H1 (cell line): ENCODE data around the gene SMPDL3B. TPM values are rescaled to one million over a fixed set of nuclear protein-coding genes. Genes with fewer than 3 reads are reported as not detected.

Experiments used
- CTCF ChIA-PET: fragments of 300-600 bp; sonication (Branson Sonifier 250); formaldehyde crosslinking; loops from one replicate; lab custom pipeline; 2021; ENCODE audit not compliant: partially characterized antibody; lab: Charles Lee
- POLR2A ChIA-PET: fragments of 300-600 bp; sonication (Branson Sonifier 250); formaldehyde crosslinking; loops from one replicate; lab custom pipeline; 2021; ENCODE audit warnings: inconsistent platforms; ENCODE audit not compliant: partially characterized antibody; lab: Charles Lee
- DNase-seq, 2 experiments: peaks; one replicate each; pipeline versions ENCODE4 v3.0.0 to v3.0.0-alpha.2; 2010 to 2022; ENCODE audit warnings: low spot score in 2 of 2, low read depth in 1 of 2, mixed read lengths in 1 of 2
- FAIRE-seq: peaks from 2 replicates; lab custom pipeline; 2011; peaks lifted over from hg19 to GRCh38; lab: Jason Lieb, UNC
- H2AFZ ChIP-seq: 2 replicates; pipeline ENCODE4 v1.8.1; 2012; ENCODE audit warnings: low read length, inconsistent platforms
- H2AK5ac ChIP-seq: 2 replicates; pipeline ENCODE4 v1.6.1; 2013; ENCODE audit warnings: low read depth, low read length
- H2BK120ac ChIP-seq: replicated peaks from 2 replicates; pipeline ENCODE3; 2013; ENCODE audit warnings: low read depth, low read length, inconsistent platforms
- H2BK12ac ChIP-seq: 2 replicates; pipeline ENCODE4 v1.6.1; 2013; ENCODE audit warnings: low read depth, low read length
- H2BK15ac ChIP-seq: 2 replicates; pipeline ENCODE4 v1.6.1; 2013; ENCODE audit warnings: low read length
- H2BK20ac ChIP-seq: 2 replicates; pipeline ENCODE4 v1.6.1; 2013; ENCODE audit warnings: low read length
- H2BK5ac ChIP-seq: 2 replicates; pipeline ENCODE4 v1.6.1; 2013; ENCODE audit warnings: low read depth, low read length
- H3K14ac ChIP-seq: 2 replicates; pipeline ENCODE4 v1.6.1; 2013; ENCODE audit warnings: inconsistent platforms; ENCODE audit not compliant: insufficient read length
- H3K18ac ChIP-seq: 2 replicates; pipeline ENCODE4 v1.6.1; 2013; ENCODE audit warnings: low read length; ENCODE audit errors: extremely low read depth
- H3K23ac ChIP-seq: 2 replicates; pipeline ENCODE4 v1.6.1; 2013; ENCODE audit warnings: inconsistent platforms; ENCODE audit not compliant: insufficient read length
- H3K23me2 ChIP-seq: 2 replicates; pipeline ENCODE4 v1.6.1; 2013; ENCODE audit warnings: low read depth, low read length
- H3K27ac ChIP-seq: 2 replicates; pipeline ENCODE4 v1.6.1; 2011; ENCODE audit warnings: low read depth, low read length, inconsistent platforms
- H3K27me3 ChIP-seq, 4 experiments: replicated peaks in 1 of 4; 1 replicate in 1 of 4; 2 replicates in 3 of 4; pipeline versions ENCODE4 v1.6.1 to v1.8.1; 2011 to 2013; ENCODE audit warnings: low read length in 3 of 4, mild to moderate bottlenecking in 3 of 4, inconsistent platforms in 2 of 4, mixed read lengths in 2 of 4, moderate library complexity in 1 of 4; ENCODE audit not compliant: control insufficient read depth in 3 of 4, insufficient read depth in 3 of 4; ENCODE audit errors: extremely low read depth in 1 of 4
- H3K36me3 ChIP-seq, 4 experiments: 2 replicates each; pipeline versions ENCODE4 v1.6.1 to v1.8.1; 2011 to 2013; ENCODE audit warnings: mild to moderate bottlenecking in 4 of 4, low read length in 3 of 4, moderate library complexity in 2 of 4, control low read depth in 1 of 4, inconsistent platforms in 1 of 4; ENCODE audit not compliant: insufficient read depth in 4 of 4, control insufficient read depth in 2 of 4
- H3K4ac ChIP-seq: replicated peaks from 2 replicates; pipeline ENCODE3; 2013; ENCODE audit warnings: low read length, low read depth, mixed read lengths, inconsistent platforms; ENCODE audit not compliant: insufficient read length
- H3K4me1 ChIP-seq, 4 experiments: replicated peaks in 1 of 4; 1 replicate in 1 of 4; 2 replicates in 3 of 4; pipeline versions ENCODE4 v1.6.1 to v1.8.1; 2011 to 2013; ENCODE audit warnings: low read length in 3 of 4, inconsistent platforms in 2 of 4, mixed read lengths in 1 of 4; ENCODE audit not compliant: insufficient read depth in 4 of 4, control insufficient read depth in 3 of 4
- H3K4me2 ChIP-seq, 2 experiments: 2 replicates each; pipeline versions ENCODE4 v1.6.1 to v1.8.1; 2011 to 2013; ENCODE audit warnings: low read depth in 2 of 2, low read length in 2 of 2, control low read depth in 1 of 2, inconsistent platforms in 1 of 2, mild to moderate bottlenecking in 1 of 2; ENCODE audit not compliant: insufficient read depth in 1 of 2
- H3K4me3 ChIP-seq, 4 experiments: fragments of 200-600, 300-600 bp in 1 of 4; sonication (generic), shearing (Covaris generic), sonication (Bioruptor Twin) in 1 of 4; 2 replicates each; pipeline versions ENCODE4 v1.5.1 to v1.8.1; 2011 to 2016; ENCODE audit warnings: low read length in 4 of 4, low read depth in 3 of 4, control low read depth in 2 of 4, inconsistent platforms in 2 of 4, mild to moderate bottlenecking in 2 of 4, mixed read lengths in 1 of 4, moderate library complexity in 1 of 4; ENCODE audit not compliant: insufficient read depth in 2 of 4; ENCODE audit errors: extremely low read depth in 1 of 4
- H3K56ac ChIP-seq: replicated peaks from 2 replicates; pipeline ENCODE3; 2013; ENCODE audit warnings: low read depth, mild to moderate bottlenecking, mixed read lengths, low read length, inconsistent platforms; ENCODE audit not compliant: insufficient read length
- H3K79me1 ChIP-seq: 2 replicates; pipeline ENCODE4 v1.6.1; 2013; ENCODE audit warnings: low read depth, low read length, control low read depth
- H3K79me2 ChIP-seq, 2 experiments: 2 replicates each; pipeline versions ENCODE4 v1.6.1 to v1.8.1; 2012 to 2013; ENCODE audit warnings: low read length in 2 of 2, mild to moderate bottlenecking in 2 of 2, inconsistent platforms in 1 of 2; ENCODE audit not compliant: insufficient read depth in 2 of 2, control insufficient read depth in 1 of 2
- H3K9ac ChIP-seq, 4 experiments: replicated peaks in 1 of 4; 1 replicate in 1 of 4; 2 replicates in 3 of 4; pipeline versions ENCODE4 v1.6.1 to v1.8.1; 2011 to 2013; ENCODE audit warnings: low read depth in 3 of 4, low read length in 3 of 4, control low read depth in 2 of 4, mild to moderate bottlenecking in 2 of 4, moderate library complexity in 2 of 4, inconsistent platforms in 1 of 4; ENCODE audit errors: extremely low read depth in 1 of 4
- H3K9me3 ChIP-seq, 2 experiments: 2 replicates each; pipeline versions ENCODE4 v1.6.1 to v1.8.1; 2012 to 2013; ENCODE audit warnings: mild to moderate bottlenecking in 2 of 2, moderate library complexity in 2 of 2, control low read depth in 1 of 2, inconsistent platforms in 1 of 2, low read depth in 1 of 2, low read length in 1 of 2, mixed read lengths in 1 of 2; ENCODE audit not compliant: insufficient read depth in 2 of 2
- H4K20me1 ChIP-seq, 2 experiments: replicated peaks in 1 of 2; 2 replicates each; pipeline versions ENCODE3 to v1.8.1; 2011 to 2013; ENCODE audit warnings: inconsistent platforms in 2 of 2, low read length in 2 of 2, mild to moderate bottlenecking in 1 of 2; ENCODE audit not compliant: insufficient read depth in 2 of 2, control insufficient read depth in 1 of 2
- H4K5ac ChIP-seq: 2 replicates; pipeline ENCODE4 v1.6.1; 2013; ENCODE audit warnings: low read length, low read depth, mixed read lengths, inconsistent platforms; ENCODE audit not compliant: insufficient read length
- H4K8ac ChIP-seq: 2 replicates; pipeline ENCODE4 v1.8.0; 2013; ENCODE audit warnings: mild to moderate bottlenecking, moderate library complexity, low read length, inconsistent platforms; ENCODE audit not compliant: insufficient read depth; ENCODE audit errors: extremely low read depth
- H4K91ac ChIP-seq: replicated peaks from 2 replicates; pipeline ENCODE3; 2013; ENCODE audit warnings: low read length, mixed read lengths, inconsistent platforms; ENCODE audit not compliant: insufficient read length
- ASH2L ChIP-seq: fragments of 200-600, 300-600 bp; sonication (generic); IDR thresholded peaks from one replicate; pipeline ENCODE4 v1.7.1; 2017; ENCODE audit warnings: low read length
- BACH1 ChIP-seq: IDR thresholded peaks from 2 replicates; pipeline ENCODE4 v1.6.1; 2012; ENCODE audit warnings: low read length, improper control_type of control experiment
- CBX8 ChIP-seq: fragments of 300-800, 300-1000 bp; sonication (generic); IDR thresholded peaks from 2 replicates; pipeline ENCODE4 v1.7.1; 2016; ENCODE audit warnings: low read depth, low read length, borderline replicate concordance
- CREB1 ChIP-seq: IDR thresholded peaks from 2 replicates; pipeline ENCODE4 v1.6.1; 2012; ENCODE audit warnings: inconsistent platforms
- CTBP2 ChIP-seq: IDR thresholded peaks from 2 replicates; pipeline ENCODE4 v1.7.0; 2011; ENCODE audit warnings: borderline replicate concordance, mild to moderate bottlenecking, moderate library complexity, mixed read lengths, low read length; ENCODE audit not compliant: insufficient read depth, insufficient read length
- EGR1 ChIP-seq: IDR thresholded peaks from 2 replicates; pipeline ENCODE4 v1.6.1; 2011; ENCODE audit warnings: low read depth, low read length, borderline replicate concordance
- GTF2F1 ChIP-seq: IDR thresholded peaks from 2 replicates; pipeline ENCODE4 v1.6.1; 2012; ENCODE audit warnings: low read depth, low read length, improper control_type of control experiment, borderline replicate concordance
- NRF1 ChIP-seq: IDR thresholded peaks from 2 replicates; pipeline ENCODE4 v1.6.1; 2011; ENCODE audit warnings: mild to moderate bottlenecking, low read depth, low read length, improper control_type of control experiment
- POLR2A ChIP-seq, 2 experiments: IDR thresholded peaks; 1 replicate in 1 of 2; 2 replicates in 1 of 2; pipeline ENCODE4 v1.6.1; 2011; ENCODE audit warnings: low read depth in 2 of 2, low read length in 2 of 2, mild to moderate bottlenecking in 2 of 2; ENCODE audit errors: control extremely low read depth in 1 of 2
- POU5F1 ChIP-seq: IDR thresholded peaks from 2 replicates; pipeline ENCODE4 v1.6.1; 2011; ENCODE audit warnings: low read depth, mild to moderate bottlenecking, low read length, moderate library complexity
- RAD21 ChIP-seq, 2 experiments: IDR thresholded peaks in 1 of 2; conservative IDR thresholded peaks in 1 of 2; 2 replicates each; pipeline ENCODE4 v1.6.1; 2011; ENCODE audit warnings: low read depth in 2 of 2, low read length in 2 of 2, improper control_type of control experiment in 1 of 2, inconsistent platforms in 1 of 2, mild to moderate bottlenecking in 1 of 2, moderate library complexity in 1 of 2
- RFX5 ChIP-seq: IDR thresholded peaks from 2 replicates; pipeline ENCODE4 v1.6.1; 2011; ENCODE audit warnings: low read depth, low read length, improper control_type of control experiment, borderline replicate concordance
- RNF2 ChIP-seq: fragments of 200-900, 300-1000 bp; sonication (generic); IDR thresholded peaks from 2 replicates; pipeline ENCODE4 v1.7.1; 2016; ENCODE audit warnings: borderline replicate concordance, low read depth, mild to moderate bottlenecking, antibody characterized with exemption, low read length; ENCODE audit not compliant: poor library complexity, severe bottlenecking; ENCODE audit errors: missing control alignments
- SP1 ChIP-seq: IDR thresholded peaks from 2 replicates; pipeline ENCODE4 v1.6.1; 2011; ENCODE audit warnings: low read depth, low read length
- SRF ChIP-seq: IDR thresholded peaks from 2 replicates; pipeline ENCODE4 v1.6.1; 2011; ENCODE audit warnings: mild to moderate bottlenecking, low read depth, low read length, moderate library complexity
- WGBS, 2 experiments: shearing (Covaris generic) in 1 of 2; methylation state at CpG; one replicate each; pipeline versions ENCODE4 v1.1.6 to v1.1.7; 2013 to 2015; ENCODE audit warnings: low lambda C conversion rate in 2 of 2, mixed read lengths in 2 of 2, inconsistent platforms in 1 of 2, low coverage in 1 of 2, missing lambda C conversion rate in 1 of 2; ENCODE audit not compliant: insufficient replicate concordance in 2 of 2, insufficient coverage in 1 of 2, insufficient read length in 1 of 2; ENCODE audit errors: extremely low coverage in 1 of 2, missing lambda C conversion rate in 1 of 2; 5-methylcytosine and 5-hydroxymethylcytosine counted together
- polyA plus RNA-seq, 7 experiments: library from polyadenylated mRNA; depleted of rRNA in 3 of 7; stranded (reverse) in 5 of 7; unstranded in 2 of 7; fragments of >200 nt in 5 of 7; fragments of 200-250 nt in 2 of 7; gene quantifications; 1 replicate in 5 of 7; 2 replicates in 1 of 7; 4 replicates in 1 of 7; pipeline versions ENCODE4 v1.2.1 to v1.2.3, GENCODE V29; 2011 to 2013; ENCODE audit warnings: missing spikeins in 2 of 7, mixed read lengths in 2 of 7
- total RNA-seq: library from RNA; stranded (reverse); fragmentation: NEBNext Ultra II Directional; extraction: Animal tissue kit (Norgen Biotek cat#: 25700); gene quantifications from 2 replicates; pipeline ENCODE4 v1.2.1, GENCODE V29; 2021

Gene SMPDL3B
- total and polyA plus RNA-seq, 2 of the 8 experiments (the other 6 are each of a cell fraction or from before 2014, with no cell fraction given) = 54.7 to 143 TPM

DNA sequence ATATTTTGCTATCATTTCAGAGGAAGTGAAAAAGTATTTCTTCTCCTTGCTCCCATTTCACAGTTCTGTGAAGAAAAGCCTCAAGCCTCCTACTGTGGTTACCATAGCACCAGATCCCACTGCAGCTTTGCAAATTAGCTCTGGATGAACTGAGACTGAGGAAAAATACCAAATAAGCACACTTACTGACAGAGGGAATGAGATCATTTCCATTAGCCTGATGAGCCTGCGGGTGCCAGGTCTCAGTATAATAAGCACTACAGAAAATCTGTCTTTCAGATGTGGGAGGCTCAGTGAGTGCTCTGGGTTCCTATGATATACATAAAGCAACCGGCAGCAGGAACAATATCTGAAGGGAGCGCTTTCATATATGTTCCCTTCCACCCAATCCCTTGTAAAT lies 46.3 kb downstream of the SMPDL3B start:
- Histone ChIP-seq H3K23ac (no peak overlapping the region), H2BK15ac (no peak overlapping the region), H3K18ac (no peak overlapping the region), H3K23me2 (no peaks in the 10 kb centered on the region), H3K27me3 (no peaks in the 10 kb centered on the region), H3K79me1 (no peaks in the 10 kb centered on the region), H3K9ac (no peak overlapping the region), H2BK12ac (no peak overlapping the region), H4K8ac (no peak overlapping the region), H3K79me2 (no peaks in the 10 kb centered on the region), H2BK20ac (no peak overlapping the region), H2AK5ac (no peak overlapping the region), H3K27ac (no peak overlapping the region), H3K4ac (no peak overlapping the region), H3K36me3 (no peaks in the 10 kb centered on the region; a peak in 1 of 8 replicates), H2BK5ac (no peak overlapping the region), H3K56ac (no peak overlapping the region), H3K4me3 (no peak overlapping the region), H3K9me3 (no peaks in the 10 kb centered on the region), H4K5ac (no peak overlapping the region), H4K20me1 (no peaks in the 10 kb centered on the region), H3K14ac (no peak overlapping the region), H2AFZ (no peak overlapping the region), H4K91ac (no peak overlapping the region), H3K4me1 (no peaks in the 10 kb centered on the region), H3K4me2 (no peak overlapping the region), H2BK120ac (no peak overlapping the region)
- POLR2A ChIA-PET = interaction anchor here (1.6 kb wide), 1 partner anchor 10 kb away, joined by 4 read pairs; no protein-coding TSS in a partner anchor
- FAIRE-seq = no peak
- DNase-seq = no peak
- WGBS, 2 experiments = 81% methylated on average over 3 of the region's 3 CpGs; no CpG with 5 or more reads in 1 of the 2 experiments
- CTCF ChIA-PET = interaction anchor here (1.2 to 4.1 kb wide), 9 partner anchors 9 to 131 kb away, joined by 3 to 18 read pairs (median 5); no protein-coding TSS in a partner anchor
- TF ChIP-seq BACH1 = no peak
- TF ChIP-seq NRF1 = no peak
- TF ChIP-seq CREB1 = no peak
- TF ChIP-seq CBX8 = no peak
- TF ChIP-seq EGR1 = no peak
- TF ChIP-seq RAD21 (IDR thresholded peaks at IDR 0.05 in 1 of 2, conservative IDR thresholded peaks at IDR 0.05 in 1 of 2; ENCODE audit: low read depth in 2 of 2, low read length in 2 of 2) = no peak
- no peak for TF ChIP-seq RNF2
- no peak for TF ChIP-seq GTF2F1
- no peak for TF ChIP-seq POLR2A (IDR thresholded peaks at IDR 0.05; ENCODE audit: control extremely low read depth in 1 of 2, low read depth in 2 of 2, low read length in 2 of 2)
- no peak for TF ChIP-seq SP1
- TF ChIP-seq RFX5 = no peak
- TF ChIP-seq SRF = no peak
- no peak for TF ChIP-seq ASH2L
- TF ChIP-seq CTBP2 = no peak
- no peak for TF ChIP-seq POU5F1
